H9 (cell line): ENCODE results near the gene FKBP8. TPM values are rescaled to one million over a fixed set of nuclear protein-coding genes. Genes with fewer than 3 reads are reported as not detected.

ENCODE experiments used
- DNase-seq: peaks from one replicate; pipeline ENCODE4 v3.0.0-alpha.2; 2017
- H2AFZ ChIP-seq: one replicate; pipeline ENCODE4 v1.6.1; 2013; ENCODE audit warnings: mild to moderate bottlenecking, low read length, control low read depth, moderate library complexity
- H2AK5ac ChIP-seq: 2 replicates; pipeline ENCODE4 v1.6.1; 2013; ENCODE audit warnings: low read length, control low read depth, mixed read lengths; ENCODE audit not compliant: insufficient read length
- H2BK120ac ChIP-seq: one replicate; pipeline ENCODE4 v1.6.1; 2013; ENCODE audit warnings: low read depth, mild to moderate bottlenecking, low read length, control low read depth, inconsistent platforms; ENCODE audit not compliant: poor library complexity, severe bottlenecking
- H2BK12ac ChIP-seq: 2 replicates; pipeline ENCODE4 v1.6.1; 2013; ENCODE audit warnings: low read length, control low read depth, mixed read lengths, low read depth; ENCODE audit not compliant: insufficient read length
- H2BK15ac ChIP-seq: 2 replicates; pipeline ENCODE4 v1.6.1; 2013; ENCODE audit warnings: low read depth, low read length, control low read depth
- H2BK20ac ChIP-seq: one replicate; pipeline ENCODE4 v1.6.1; 2013; ENCODE audit warnings: low read depth, mild to moderate bottlenecking, low read length, control low read depth, inconsistent platforms; ENCODE audit not compliant: poor library complexity, severe bottlenecking
- H2BK5ac ChIP-seq: 2 replicates; pipeline ENCODE4 v1.6.1; 2013; ENCODE audit warnings: low read length, control low read depth, mixed read lengths; ENCODE audit not compliant: insufficient read length
- H3K14ac ChIP-seq: 2 replicates; pipeline ENCODE4 v1.6.1; 2013; ENCODE audit warnings: low read length, control low read depth; ENCODE audit not compliant: insufficient read depth
- H3K18ac ChIP-seq: 2 replicates; pipeline ENCODE4 v1.6.1; 2013; ENCODE audit warnings: low read depth, mild to moderate bottlenecking, mixed read lengths, low read length, control low read depth; ENCODE audit not compliant: insufficient read length
- H3K23ac ChIP-seq: 2 replicates; pipeline ENCODE4 v1.6.1; 2013; ENCODE audit warnings: low read length, control low read depth, mixed read lengths, low read depth; ENCODE audit not compliant: insufficient read length
- H3K23me2 ChIP-seq: 2 replicates; pipeline ENCODE4 v1.6.1; 2013; ENCODE audit warnings: low read depth, mild to moderate bottlenecking, mixed read lengths, low read length, control low read depth; ENCODE audit not compliant: insufficient read length, poor library complexity, severe bottlenecking
- H3K27ac ChIP-seq: 2 replicates; pipeline ENCODE4 v1.5.1; 2013; ENCODE audit warnings: low read length, control low read depth, mixed read lengths, low read depth; ENCODE audit not compliant: insufficient read length
- H3K27me3 ChIP-seq: 2 replicates; pipeline ENCODE4 v1.6.1; 2013; ENCODE audit warnings: low read length, control low read depth, inconsistent platforms; ENCODE audit not compliant: insufficient read depth
- H3K4ac ChIP-seq: 2 replicates; pipeline ENCODE4 v1.6.1; 2013; ENCODE audit warnings: low read depth, mild to moderate bottlenecking, control low read depth, inconsistent platforms, low read length, moderate library complexity
- H3K4me1 ChIP-seq: 2 replicates; pipeline ENCODE4 v1.6.1; 2013; ENCODE audit warnings: low read length, control low read depth, inconsistent platforms; ENCODE audit not compliant: insufficient read depth
- H3K4me2 ChIP-seq: 2 replicates; pipeline ENCODE4 v1.6.1; 2013; ENCODE audit warnings: low read length, control low read depth, mixed read lengths; ENCODE audit not compliant: insufficient read length, insufficient read depth
- H3K56ac ChIP-seq: 2 replicates; pipeline ENCODE4 v1.6.1; 2013; ENCODE audit warnings: low read depth, mild to moderate bottlenecking, mixed read lengths, low read length, control low read depth; ENCODE audit not compliant: insufficient read length
- H3K79me1 ChIP-seq: 2 replicates; pipeline ENCODE4 v1.6.1; 2013; ENCODE audit warnings: low read depth, mild to moderate bottlenecking, moderate library complexity, low read length, control low read depth, inconsistent platforms; ENCODE audit not compliant: insufficient read depth, poor library complexity, severe bottlenecking
- H3K79me2 ChIP-seq: 2 replicates; pipeline ENCODE4 v1.6.1; 2013; ENCODE audit warnings: low read length, control low read depth, inconsistent platforms; ENCODE audit not compliant: insufficient read depth
- H3K9ac ChIP-seq: 2 replicates; pipeline ENCODE4 v1.6.1; 2013; ENCODE audit warnings: low read length, control low read depth, mixed read lengths; ENCODE audit not compliant: insufficient read length; ENCODE audit errors: extremely low read depth
- H3K9me3 ChIP-seq: one replicate; pipeline ENCODE4 v1.6.1; 2013; ENCODE audit warnings: low read depth, low read length, inconsistent platforms; ENCODE audit not compliant: control insufficient read depth
- H3T11ph ChIP-seq: one replicate; pipeline ENCODE4 v1.6.1; 2013; ENCODE audit warnings: mild to moderate bottlenecking, low read length, control low read depth, inconsistent platforms
- H4K20me1 ChIP-seq: one replicate; pipeline ENCODE4 v1.6.1; 2013; ENCODE audit not compliant: control insufficient read depth, insufficient read length, insufficient read depth
- H4K5ac ChIP-seq: 2 replicates; pipeline ENCODE4 v1.6.1; 2013; ENCODE audit warnings: low read depth, mild to moderate bottlenecking, mixed read lengths, low read length, control low read depth; ENCODE audit not compliant: insufficient read length
- H4K8ac ChIP-seq: replicated peaks from 2 replicates; pipeline ENCODE4 v1.6.1; 2013; ENCODE audit warnings: low read length, control low read depth, mixed read lengths, low read depth; ENCODE audit not compliant: insufficient read length
- H4K91ac ChIP-seq: 2 replicates; pipeline ENCODE4 v1.6.1; 2013; ENCODE audit warnings: low read depth, mild to moderate bottlenecking, moderate library complexity, mixed read lengths, low read length, control low read depth; ENCODE audit not compliant: insufficient read length
- H3K27ac Mint-ChIP-seq, 3 experiments: 2 replicates in 2 of 3; 3 replicates in 1 of 3; pipeline ENCODE4 v1.8.0; 2020 to 2021; ENCODE audit warnings: mixed read lengths in 3 of 3, mild to moderate bottlenecking in 1 of 3, moderate library complexity in 1 of 3
- H3K27me3 Mint-ChIP-seq: 2 replicates; pipeline ENCODE4 v1.8.0; 2021; ENCODE audit warnings: low read depth, mild to moderate bottlenecking, moderate library complexity, mixed read lengths
- H3K36me3 Mint-ChIP-seq, 3 experiments: 2 replicates in 2 of 3; 3 replicates in 1 of 3; pipeline ENCODE4 v1.8.0; 2020 to 2021; ENCODE audit warnings: low read depth in 3 of 3, mixed read lengths in 3 of 3; ENCODE audit not compliant: insufficient read depth in 1 of 3
- H3K4me1 Mint-ChIP-seq, 2 experiments: 2 replicates each; pipeline ENCODE4 v1.8.0; 2020; ENCODE audit warnings: mixed read lengths in 2 of 2
- H3K4me3 Mint-ChIP-seq, 2 experiments: 2 replicates in 1 of 2; 3 replicates in 1 of 2; pipeline ENCODE4 v1.8.0; 2020 to 2021; ENCODE audit warnings: mild to moderate bottlenecking in 2 of 2, mixed read lengths in 2 of 2, moderate library complexity in 1 of 2
- H3K9me3 Mint-ChIP-seq, 2 experiments: 2 replicates in 1 of 2; 3 replicates in 1 of 2; pipeline ENCODE4 v1.8.0; 2020; ENCODE audit warnings: mild to moderate bottlenecking in 2 of 2, mixed read lengths in 2 of 2, moderate library complexity in 1 of 2
- CTCF ChIP-seq: fragments of 200-600 bp; sonication (generic); conservative IDR thresholded peaks from 3 replicates; pipeline ENCODE4 v1.8.0; 2021; ENCODE audit warnings: antibody characterized with exemption, mild to moderate bottlenecking
- WGBS: extraction: QIAGEN DNeasy Blood & Tissue Kit; methylation state at CpG from one replicate; pipeline ENCODE4 v1.1.7; 2013; ENCODE audit warnings: missing lambda C conversion rate, low lambda C conversion rate, mixed read lengths; ENCODE audit not compliant: insufficient read length; ENCODE audit errors: extremely low coverage; 5-methylcytosine and 5-hydroxymethylcytosine counted together
- total RNA-seq: library from RNA; stranded (reverse); gene quantifications from 2 replicates; pipeline ENCODE4 v1.2.1, GENCODE V29; 2021

FKBP8 gene
- total RNA-seq, 1 experiment from 2014 or later, result 308 TPM

- no peak overlapping the region for H3K4ac ChIP-seq
- H3K56ac ChIP-seq, result no peak overlapping the region
- H3K23me2 ChIP-seq, result no peaks in the 10 kb centered on the region
- no peaks in the 10 kb centered on the region for H4K20me1 ChIP-seq
- H2BK5ac ChIP-seq, result no peak overlapping the region
- H3K79me1 ChIP-seq, result no peaks in the 10 kb centered on the region
- no peaks in the 10 kb centered on the region; a peak in 1 of 5 replicates for H3K9me3 Mint-ChIP-seq
- H2AFZ ChIP-seq, result no peak overlapping the region
- no peak for DNase-seq
- H4K91ac ChIP-seq, result no peak overlapping the region
- H3K36me3 Mint-ChIP-seq, result peaks cover 2 to 3% (median 3%) of the 10 kb centered on the region in 3 experiments; a peak in 3 of 7 replicates
- H4K8ac ChIP-seq, result no peak overlapping the region
- peak overlapping the region in 2 of 3 experiments; percentile 44 to 83; a peak in 2 of 7 replicates for H3K27ac Mint-ChIP-seq
- H2BK15ac ChIP-seq, result no peak overlapping the region
- H3T11ph ChIP-seq, result no peak overlapping the region
- H3K23ac ChIP-seq, result no peak overlapping the region
- no peak overlapping the region for H2AK5ac ChIP-seq
- H4K5ac ChIP-seq, result no peak overlapping the region
- no peaks in the 10 kb centered on the region for H3K9me3 ChIP-seq
- H3K27ac ChIP-seq, result no peak overlapping the region
- WGBS, result no CpG with 5 or more reads among the region's 12 CpGs
- H3K14ac ChIP-seq, result no peak overlapping the region
- H3K4me3 Mint-ChIP-seq, result no peak overlapping the region
- no peaks in the 10 kb centered on the region; the same call in 1 of the 2 replicates for H3K79me2 ChIP-seq
- no peaks in the 10 kb centered on the region for H3K27me3 ChIP-seq
- H3K4me1 ChIP-seq, result no peaks in the 10 kb centered on the region; the same call in 1 of the 2 replicates
- no peaks in the 10 kb centered on the region for H3K27me3 Mint-ChIP-seq
- peaks cover 15 to 25% of the 10 kb centered on the region in 2 experiments for H3K4me1 Mint-ChIP-seq
- no peak overlapping the region for H2BK12ac ChIP-seq
- no peak for TF ChIP-seq CTCF
- H3K18ac ChIP-seq, result no peak overlapping the region
- no peak overlapping the region for H2BK120ac ChIP-seq
- no peak overlapping the region for H2BK20ac ChIP-seq
- H3K9ac ChIP-seq, result no peak overlapping the region
- no peak overlapping the region for H3K4me2 ChIP-seq
Observed at GRCh38 chr19:18483119-18483890, 60.1 kb downstream of the FKBP8 start.

Other genes starting within 250 kb of the FKBP8 start
- 342 and 344 TPM in 2 replicates for gene LSM4, start 220.5 kb downstream of the FKBP8 start, total RNA-seq
- 61.4 and 64.8 TPM in 2 replicates for gene PGPEP1, start 203.0 kb downstream of the FKBP8 start, total RNA-seq
- 5.7 and 7.0 TPM in 2 replicates for gene GDF15, start 157.4 kb downstream of the FKBP8 start, total RNA-seq
- 0.18 TPM in 1 of 2 replicates, not detected in the other for gene LRRC25, start 146.0 kb downstream of the FKBP8 start, total RNA-seq
- gene SSBP4, start 124.2 kb downstream of the FKBP8 start, total RNA-seq, result 46.1 and 50.0 TPM in 2 replicates
- gene ISYNA1, start 105.4 kb downstream of the FKBP8 start, total RNA-seq, result 241 and 255 TPM in 2 replicates
- 15.5 and 17.0 TPM in 2 replicates for gene ELL, start 21.5 kb downstream of the FKBP8 start, total RNA-seq
- 138 and 143 TPM in 2 replicates for gene KXD1, start 14.3 kb upstream of the FKBP8 start, total RNA-seq
- gene UBA52, start 28.3 kb upstream of the FKBP8 start, total RNA-seq, result 1,265 and 1,276 TPM in 2 replicates
- gene REX1BD, start 45.2 kb upstream of the FKBP8 start, total RNA-seq, result 72.3 and 79.0 TPM in 2 replicates
- gene CRLF1, start 63.2 kb upstream of the FKBP8 start, total RNA-seq, result 13.9 and 16.2 TPM in 2 replicates
- 11.2 and 12.0 TPM in 2 replicates for gene TMEM59L, start 69.3 kb upstream of the FKBP8 start, total RNA-seq
- gene KLHL26, start 93.5 kb upstream of the FKBP8 start, total RNA-seq, result 9.8 and 10.7 TPM in 2 replicates
- 19.0 and 19.1 TPM in 2 replicates for gene CRTC1, start 140.1 kb upstream of the FKBP8 start, total RNA-seq
- 0.15 TPM in 1 of 2 replicates, not detected in the other for gene COMP, start 247.7 kb upstream of the FKBP8 start, total RNA-seq